HTERT RPE-1 (cell line): ENCODE results near the gene CALN1.
"Not testable (repeated sequence)": the region's sequence is repeated elsewhere in the genome, so short reads cannot be mapped to it uniquely, and the experiment has no call there.

Experiments used
- in situ Hi-C: fragments of 300-500 bp; cut with MboI; formaldehyde crosslinking; loops from 4 replicates; pipeline ENCODE4 v1.14.3; 2020; ENCODE audit warnings: low sequenced_read_pairs

Gene CALN1

GRCh38 chr7:72409638-72410015, 2.5 kb downstream of the CALN1 start:
- in situ Hi-C loops, result no loop called here

- in situ Hi-C loops, result no loop called here
Observed at GRCh38 chr7:72408966-72409637, 3.0 kb downstream of the CALN1 start.

- in situ Hi-C loops, result no loop called here
Observed at GRCh38 chr7:72406820-72407403, 5.2 kb downstream of the CALN1 start.

GRCh38 chr7:72405871-72406270, 6.3 kb downstream of the CALN1 start:
- in situ Hi-C loops, result no loop called here

GRCh38 chr7:72405418-72405817, 6.7 kb downstream of the CALN1 start:
- in situ Hi-C loops, result no loop called here

GRCh38 chr7:72404743-72405142, 7.4 kb downstream of the CALN1 start:
- in situ Hi-C loops, result no loop called here

- in situ Hi-C loops, result no loop called here
Observed at GRCh38 chr7:72403458-72404076, 8.6 kb downstream of the CALN1 start.

- in situ Hi-C loops, result no loop called here
Observed at GRCh38 chr7:72394016-72394415, 18.1 kb downstream of the CALN1 start.

- in situ Hi-C loops, result no loop called here
Observed at GRCh38 chr7:72391821-72392377, 20.2 kb downstream of the CALN1 start.

GRCh38 chr7:72386118-72386517, 26.0 kb downstream of the CALN1 start:
- in situ Hi-C loops, result no loop called here

- in situ Hi-C loops, result no loop called here
Observed at GRCh38 chr7:72362246-72362645, 49.9 kb downstream of the CALN1 start.

GRCh38 chr7:72345208-72345727, 66.9 kb downstream of the CALN1 start:
- in situ Hi-C loops, result no loop called here

- in situ Hi-C loops, result no loop called here
Observed at GRCh38 chr7:72343991-72344390, 68.1 kb downstream of the CALN1 start.

- in situ Hi-C loops, result not testable (repeated sequence)
Observed at GRCh38 chr7:72343354-72343753, 68.8 kb downstream of the CALN1 start.

GRCh38 chr7:72337390-72338167, 74.6 kb downstream of the CALN1 start:
- in situ Hi-C loops, result no loop called here

- in situ Hi-C loops, result no loop called here
Observed at GRCh38 chr7:72336632-72337389, 75.3 kb downstream of the CALN1 start.

GRCh38 chr7:72336382-72336631, 75.8 kb downstream of the CALN1 start:
- in situ Hi-C loops, result no loop called here

GRCh38 chr7:72335561-72336381, 76.4 kb downstream of the CALN1 start:
- in situ Hi-C loops, result no loop called here

- in situ Hi-C loops, result no loop called here
Observed at GRCh38 chr7:72334698-72335097, 77.4 kb downstream of the CALN1 start.

GRCh38 chr7:72334066-72334465, 78.1 kb downstream of the CALN1 start:
- in situ Hi-C loops, result no loop called here
